ENCODE data around the gene ABCC3. TPM values are rescaled to one million over a fixed set of nuclear protein-coding genes. Genes with fewer than 3 reads are reported as not detected.

The ABCC3 gene
- total and polyA plus RNA-seq, 4 donors: 10.3 to 46.4 (median 32.0) TPM

DNA sequence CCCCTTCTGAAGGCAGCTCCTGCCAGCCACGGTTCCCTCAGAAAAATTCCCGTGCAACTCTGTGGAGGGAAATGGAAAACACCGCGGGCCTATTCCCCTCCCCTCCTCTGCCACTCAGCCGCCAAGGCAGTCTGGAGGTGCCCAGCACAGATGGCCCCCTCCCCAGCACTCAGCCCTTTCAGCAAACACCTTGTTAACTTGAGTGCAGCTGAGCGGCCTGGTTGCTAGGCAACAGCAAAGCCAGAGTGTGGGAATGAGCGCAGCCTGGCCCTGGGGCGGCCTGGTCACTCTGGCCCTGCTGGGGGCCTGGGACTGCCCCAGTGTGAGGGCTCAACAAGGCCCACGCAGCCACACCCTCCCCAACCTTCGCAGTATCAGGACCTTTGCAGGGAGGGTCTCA lies 41.4 kb upstream of the ABCC3 start:
- DNase-seq: peak; percentile 82 to 90 (median 89)
- no peak for ATAC-seq (ENCODE audit: insufficient read depth, low FRiP score)

DNA sequence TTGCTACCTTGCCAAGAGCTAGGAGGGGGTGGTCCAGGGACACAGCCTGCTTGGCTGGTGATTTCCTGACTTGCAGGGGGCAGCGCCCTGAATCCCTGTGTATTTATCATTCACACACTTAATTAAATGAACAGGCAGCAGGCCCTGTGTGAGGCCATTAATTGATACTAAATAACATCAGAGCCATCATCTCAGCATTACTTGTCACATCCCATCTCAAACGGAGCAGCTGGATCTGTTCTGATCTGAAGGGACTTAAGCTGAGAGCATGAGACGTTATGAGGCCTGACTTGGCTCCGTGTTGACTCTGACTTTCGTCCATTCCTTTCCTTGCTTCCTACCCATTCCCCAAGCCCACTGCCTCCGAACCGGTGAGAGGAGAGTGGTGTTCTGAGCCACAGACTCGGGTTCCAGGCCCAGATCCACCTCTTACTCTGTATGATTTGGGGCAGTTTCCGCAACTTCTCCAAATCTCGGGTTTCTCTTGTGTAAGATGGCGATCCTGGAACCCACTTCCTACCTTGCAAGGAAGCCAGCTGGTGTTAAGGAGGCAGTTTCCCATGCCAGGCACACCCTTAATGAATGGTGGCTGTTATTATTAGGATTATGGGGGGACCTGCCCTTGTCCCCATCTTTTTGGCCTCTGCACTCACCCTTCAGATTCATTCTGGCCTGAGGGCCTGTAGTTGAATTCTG lies 40.4 kb upstream of the ABCC3 start:
- no peak overlapping the region for H3K27ac ChIP-seq (ENCODE audit: low read depth in 1 of 2, low read length in 1 of 2)
- H3K4me1 ChIP-seq (ENCODE audit: control insufficient read depth in 5 of 5, insufficient read depth in 5 of 5, low read length in 5 of 5): peaks cover 6 to 53% (median 24%) of the 10 kb centered on the region in 5 donors
- TF ChIP-seq, protein P1, sequence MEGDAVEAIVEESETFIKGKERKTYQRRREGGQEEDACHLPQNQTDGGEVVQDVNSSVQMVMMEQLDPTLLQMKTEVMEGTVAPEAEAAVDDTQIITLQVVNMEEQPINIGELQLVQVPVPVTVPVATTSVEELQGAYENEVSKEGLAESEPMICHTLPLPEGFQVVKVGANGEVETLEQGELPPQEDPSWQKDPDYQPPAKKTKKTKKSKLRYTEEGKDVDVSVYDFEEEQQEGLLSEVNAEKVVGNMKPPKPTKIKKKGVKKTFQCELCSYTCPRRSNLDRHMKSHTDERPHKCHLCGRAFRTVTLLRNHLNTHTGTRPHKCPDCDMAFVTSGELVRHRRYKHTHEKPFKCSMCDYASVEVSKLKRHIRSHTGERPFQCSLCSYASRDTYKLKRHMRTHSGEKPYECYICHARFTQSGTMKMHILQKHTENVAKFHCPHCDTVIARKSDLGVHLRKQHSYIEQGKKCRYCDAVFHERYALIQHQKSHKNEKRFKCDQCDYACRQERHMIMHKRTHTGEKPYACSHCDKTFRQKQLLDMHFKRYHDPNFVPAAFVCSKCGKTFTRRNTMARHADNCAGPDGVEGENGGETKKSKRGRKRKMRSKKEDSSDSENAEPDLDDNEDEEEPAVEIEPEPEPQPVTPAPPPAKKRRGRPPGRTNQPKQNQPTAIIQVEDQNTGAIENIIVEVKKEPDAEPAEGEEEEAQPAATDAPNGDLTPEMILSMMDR (IDR thresholded peaks at IDR 0.05; ENCODE audit: control extremely low read depth, extremely low read depth): no peak
- ATAC-seq (ENCODE audit: insufficient read depth, low FRiP score): no peak
- H3K27me3 ChIP-seq (ENCODE audit: control insufficient read depth in 3 of 3, insufficient read depth in 3 of 3, low read length in 2 of 3): no peaks in the 10 kb centered on the region
- 64 to 81% methylated on average over 11 of the region's 11 CpGs for WGBS, 2 donors
- peaks cover 0 to 20% (median 4%) of the 10 kb centered on the region in 4 donors for H3K36me3 ChIP-seq (ENCODE audit: control insufficient read depth in 4 of 4, insufficient read depth in 4 of 4, low read length in 4 of 4)
- no peak overlapping the region for H3K4me3 ChIP-seq
- peak overlapping the region in 1 of 2 donors; percentile 36 for H3K9ac ChIP-seq (ENCODE audit: insufficient read depth in 1 of 2, low read length in 2 of 2)
- H3K9me3 ChIP-seq (ENCODE audit: control insufficient read depth in 4 of 4, insufficient read depth in 3 of 4, low read length in 3 of 4): no peaks in the 10 kb centered on the region
- DNase-seq: peak; percentile 34 to 76 (median 67)

More for the DNA sequence above, 41.4 kb upstream of the ABCC3 start:
- Histone ChIP-seq H3K27me3 (ENCODE audit: control insufficient read depth in 3 of 3, insufficient read depth in 3 of 3, low read length in 2 of 3) (no peaks in the 10 kb centered on the region), H3K36me3 (ENCODE audit: control insufficient read depth in 4 of 4, insufficient read depth in 4 of 4, low read length in 4 of 4) (peaks cover 0 to 20% (median 3%) of the 10 kb centered on the region in 4 donors), H3K27ac (ENCODE audit: low read depth in 1 of 2, low read length in 1 of 2) (no peak overlapping the region), H3K4me3 (no peak overlapping the region), H3K9me3 (ENCODE audit: control insufficient read depth in 4 of 4, insufficient read depth in 3 of 4, low read length in 3 of 4) (no peaks in the 10 kb centered on the region), H3K9ac (ENCODE audit: insufficient read depth in 1 of 2, low read length in 2 of 2) (no peak overlapping the region), H3K4me1 (ENCODE audit: control insufficient read depth in 5 of 5, insufficient read depth in 5 of 5, low read length in 5 of 5) (peaks cover 6 to 63% (median 30%) of the 10 kb centered on the region in 5 donors)
- TF ChIP-seq, protein P1 (IDR thresholded peaks at IDR 0.05; ENCODE audit: control extremely low read depth, extremely low read depth): no peak
- 58 to 62% methylated on average over 10 of the region's 10 CpGs for WGBS, 2 donors

DNA sequence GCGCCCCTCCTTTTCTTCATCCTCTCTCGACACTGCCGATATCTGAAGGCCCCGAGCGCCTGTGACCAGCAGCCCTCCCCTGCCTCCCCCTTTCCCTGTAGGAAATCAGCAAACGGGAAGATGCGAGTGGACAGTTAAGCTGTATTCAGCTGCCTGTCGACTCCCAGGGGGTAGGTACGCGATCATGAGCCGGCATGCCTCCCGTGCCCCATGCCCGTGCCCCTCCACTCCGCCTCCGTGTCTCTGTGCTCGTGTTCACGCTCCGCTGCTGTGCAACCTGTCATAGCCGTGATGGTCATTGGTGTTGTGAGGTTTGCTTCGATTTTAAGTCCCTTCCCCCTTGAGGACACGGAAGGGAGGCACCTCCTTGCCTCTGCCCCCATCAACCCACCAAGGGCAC lies 39.8 kb upstream of the ABCC3 start:
- Histone ChIP-seq H3K27me3 (ENCODE audit: control insufficient read depth in 3 of 3, insufficient read depth in 3 of 3, low read length in 2 of 3) (no peaks in the 10 kb centered on the region), H3K36me3 (ENCODE audit: control insufficient read depth in 4 of 4, insufficient read depth in 4 of 4, low read length in 4 of 4) (peaks cover 0 to 24% (median 4%) of the 10 kb centered on the region in 4 donors), H3K9me3 (ENCODE audit: control insufficient read depth in 4 of 4, insufficient read depth in 3 of 4, low read length in 3 of 4) (no peaks in the 10 kb centered on the region), H3K27ac (ENCODE audit: low read depth in 1 of 2, low read length in 1 of 2) (no peak overlapping the region), H3K4me3 (no peak overlapping the region), H3K9ac (ENCODE audit: insufficient read depth in 1 of 2, low read length in 2 of 2) (no peak overlapping the region), H3K4me1 (ENCODE audit: control insufficient read depth in 5 of 5, insufficient read depth in 5 of 5, low read length in 5 of 5) (peaks cover 4 to 47% (median 18%) of the 10 kb centered on the region in 5 donors)
- TF ChIP-seq, protein P1 (IDR thresholded peaks at IDR 0.05; ENCODE audit: control extremely low read depth, extremely low read depth): no peak
- DNase-seq: no peak
- 88 to 91% methylated on average over 21 of the region's 21 CpGs for WGBS, 2 donors
- ATAC-seq (ENCODE audit: insufficient read depth, low FRiP score): no peak

Measured in lung (tissue), 12 donors.